Activated CD8-positive, alpha-beta memory T cell treated with anti-CD3 and anti-CD28 coated beads, Interleukin-2, amount 50 U/mL, for 1 hour (primary cell): ENCODE measurements around the gene SHANK2.

Source experiments
- DNase-seq: peaks from one replicate; pipeline ENCODE4 v3.0.0-alpha.2; 2020; ENCODE audit errors: extremely low read depth

SHANK2 gene

DNA sequence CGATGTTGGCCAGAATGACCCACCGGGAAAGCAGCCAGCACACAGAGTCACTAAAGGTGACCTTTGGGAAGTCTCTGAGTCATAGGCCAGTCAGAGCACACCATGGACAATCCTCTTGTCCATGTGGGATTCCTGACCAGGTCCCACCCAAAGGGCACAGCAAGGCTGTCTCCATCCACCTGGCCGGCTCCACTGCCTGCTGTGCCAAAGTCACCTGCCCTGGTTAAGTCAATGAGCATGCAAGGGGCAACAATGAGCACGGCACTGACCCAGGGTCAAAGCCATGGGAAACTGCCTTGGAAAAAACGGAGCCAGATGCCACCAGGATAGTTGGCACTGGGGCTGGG is 49.8 kb downstream of the SHANK2 start:
- DNase-seq = no peak
